GM21360 (cell line): ENCODE data around the gene C1orf50.

Experiments
- ATAC-seq: cut with Tn5 transposase; IDR thresholded peaks from one replicate; pipeline ENCODE4 v1.9.1; 2021; ENCODE audit warnings: mild to moderate bottlenecking, moderate library complexity; ENCODE audit not compliant: unreplicated experiment

C1orf50 gene

GRCh38 chr1:42758641-42759040 is 8.4 kb upstream of the C1orf50 start:
- no peak for ATAC-seq

- ATAC-seq, result no peak
Measured at GRCh38 chr1:42759114-42759513, 7.9 kb upstream of the C1orf50 start.

- no peak for ATAC-seq
Measured at GRCh38 chr1:42761567-42761966, 5.5 kb upstream of the C1orf50 start.

- ATAC-seq, result no peak
Measured at GRCh38 chr1:42762269-42762668, 4.8 kb upstream of the C1orf50 start.

GRCh38 chr1:42765269-42765668 is 1.8 kb upstream of the C1orf50 start:
- no peak for ATAC-seq

GRCh38 chr1:42765832-42766740 is 963 bp upstream of the C1orf50 start:
- peak; percentile 14 for ATAC-seq

GRCh38 chr1:42767510-42768000 is 506 bp downstream of the C1orf50 start:
- ATAC-seq, result peak; percentile 20

GRCh38 chr1:42768172-42768571 is 1.1 kb downstream of the C1orf50 start:
- ATAC-seq, result no peak

GRCh38 chr1:42769811-42770210 is 2.8 kb downstream of the C1orf50 start:
- no peak for ATAC-seq

- no peak for ATAC-seq
Measured at GRCh38 chr1:42773420-42773819, 6.4 kb downstream of the C1orf50 start.

- no peak for ATAC-seq
Measured at GRCh38 chr1:42774928-42775526, 8.0 kb downstream of the C1orf50 start.

GRCh38 chr1:42776502-42776901 is 9.5 kb downstream of the C1orf50 start:
- no peak for ATAC-seq

GRCh38 chr1:42777852-42778251 is 10.8 kb downstream of the C1orf50 start:
- ATAC-seq, result no peak

- ATAC-seq, result no peak
Measured at GRCh38 chr1:42779725-42780124, 12.7 kb downstream of the C1orf50 start.

- no peak for ATAC-seq
Measured at GRCh38 chr1:42780176-42780575, 13.1 kb downstream of the C1orf50 start.

GRCh38 chr1:42783092-42783491 is 16.0 kb downstream of the C1orf50 start:
- no peak for ATAC-seq

- no peak for ATAC-seq
Measured at GRCh38 chr1:42784547-42784945, 17.5 kb downstream of the C1orf50 start.

- ATAC-seq, result no peak
Measured at GRCh38 chr1:42784946-42785693, 18.1 kb downstream of the C1orf50 start, which contains the start of gene TMEM269. TSS of gene TMEM269 (plus strand) at chr1:42784991. CDS start at chr1:42789894, 4,903 bp downstream.

GRCh38 chr1:42786097-42786496 is 19.0 kb downstream of the C1orf50 start:
- no peak for ATAC-seq

GRCh38 chr1:42788021-42788420 is 21.0 kb downstream of the C1orf50 start:
- ATAC-seq, result no peak

- no peak for ATAC-seq
Measured at GRCh38 chr1:42793824-42794223, 26.8 kb downstream of the C1orf50 start.
